Measurements from ENCODE around the gene LMAN2L.

- TF ChIP-seq GATA3 (IDR thresholded peaks at IDR 0.05; ENCODE audit: low read depth, low read length) = no peak
- TF ChIP-seq GATA2 (IDR thresholded peaks at IDR 0.05; ENCODE audit: low read depth, low read length) = no peak
Observed at GRCh38 chr2:96663829-96664228, 76.0 kb downstream of the LMAN2L start.

Data from SH-SY5Y (cell line).